Central memory CD8-positive, alpha-beta T cell (primary cell): ENCODE measurements around the gene PLXNA4.

ENCODE experiments used
- ATAC-seq: fragments of 150-1000 bp; cut with Tn5 transposase; replicated peaks from 2 replicates; pipeline ENCODE4 v1.10.0; 2022; ENCODE audit warnings: mild to moderate bottlenecking, moderate FRiP score, moderate number of reproducible peaks; ENCODE audit not compliant: poor library complexity, severe bottlenecking; ENCODE audit errors: extremely low read depth
- DNase-seq, 2 donors: peaks; one replicate each; pipeline ENCODE4 v3.0.0; 2021; ENCODE audit warnings: low spot score in 2 of 2
- H3K27ac Mint-ChIP-seq: one replicate; pipeline ENCODE4 v1.8.0; 2022; ENCODE audit warnings: low read depth, mild to moderate bottlenecking, moderate library complexity, mixed read lengths
- H3K27me3 Mint-ChIP-seq: one replicate; pipeline ENCODE4 v1.8.0; 2022; ENCODE audit warnings: mixed read lengths
- H3K36me3 Mint-ChIP-seq: one replicate; pipeline ENCODE4 v1.8.0; 2022; ENCODE audit warnings: mild to moderate bottlenecking, moderate library complexity, mixed read lengths; ENCODE audit not compliant: insufficient read depth
- H3K4me1 Mint-ChIP-seq: one replicate; pipeline ENCODE4 v1.8.0; 2022; ENCODE audit warnings: mixed read lengths
- H3K4me3 Mint-ChIP-seq: one replicate; pipeline ENCODE4 v1.8.0; 2022; ENCODE audit warnings: mild to moderate bottlenecking, moderate library complexity, mixed read lengths
- H3K9me3 Mint-ChIP-seq: one replicate; pipeline ENCODE4 v1.8.0; 2022; ENCODE audit warnings: mixed read lengths

Gene PLXNA4

GRCh38 chr7:132105096-132105495 lies 471.2 kb downstream of the PLXNA4 start:
- H3K27ac Mint-ChIP-seq, result no peak overlapping the region

DNA sequence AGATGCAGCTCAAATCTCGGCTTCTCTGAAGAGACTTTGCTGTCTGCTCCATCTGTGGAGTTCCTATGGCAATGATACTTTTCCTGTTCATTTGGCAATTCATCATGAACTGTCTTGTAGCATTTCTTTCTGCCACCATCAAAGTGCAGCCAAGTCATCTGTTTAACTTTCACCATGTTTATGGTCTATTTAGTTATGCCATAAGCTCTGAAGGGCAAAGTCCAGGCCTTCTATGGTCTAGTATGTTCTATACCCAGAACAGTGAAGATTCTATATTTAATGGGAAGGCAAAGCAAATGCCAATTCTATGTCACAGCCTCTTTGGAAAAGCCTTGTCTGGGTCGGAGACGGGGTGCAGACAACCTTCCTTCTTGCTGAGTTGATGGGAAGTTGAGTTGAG lies 472.6 kb downstream of the PLXNA4 start:
- Mint-ChIP-seq H3K4me1 (no peaks in the 10 kb centered on the region), H3K4me3 (no peak overlapping the region), H3K36me3 (no peaks in the 10 kb centered on the region), H3K27me3 (peaks cover 57% of the 10 kb centered on the region), H3K27ac (no peak overlapping the region), H3K9me3 (no peaks in the 10 kb centered on the region)
- ATAC-seq (no peak), DNase-seq (no peak)

More at GRCh38 chr7:132105096-132105495, 471.2 kb downstream of the PLXNA4 start:
- H3K27me3 Mint-ChIP-seq, result peaks cover 57% of the 10 kb centered on the region
- H3K4me1 Mint-ChIP-seq, result no peaks in the 10 kb centered on the region
- no peak for ATAC-seq
- no peaks in the 10 kb centered on the region for H3K9me3 Mint-ChIP-seq
- DNase-seq, result no peak
- H3K36me3 Mint-ChIP-seq, result no peaks in the 10 kb centered on the region
- H3K4me3 Mint-ChIP-seq, result no peak overlapping the region

DNA sequence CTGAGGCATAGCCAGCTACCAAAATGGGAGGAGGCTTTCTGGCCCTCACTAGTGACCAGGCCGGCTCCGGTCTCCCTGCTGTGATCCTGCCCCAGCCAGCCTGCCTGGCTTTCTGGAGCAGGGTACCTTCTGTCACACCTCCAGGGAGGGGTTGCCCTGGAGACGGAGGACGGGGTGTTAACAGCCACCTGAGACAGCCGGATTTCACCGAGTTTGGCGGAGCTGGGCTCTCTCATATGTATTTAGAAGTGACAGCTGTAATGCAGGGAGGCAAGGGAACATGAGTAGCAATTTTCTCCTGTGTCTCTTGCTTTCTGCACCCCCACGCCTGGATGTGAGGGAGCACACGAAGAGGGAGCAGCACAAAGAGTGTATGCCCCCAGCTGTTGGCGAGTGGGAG lies 473.3 kb downstream of the PLXNA4 start:
- Mint-ChIP-seq H3K36me3 (no peaks in the 10 kb centered on the region), H3K27ac (no peak overlapping the region), H3K27me3 (peaks cover 58% of the 10 kb centered on the region), H3K4me1 (no peaks in the 10 kb centered on the region), H3K4me3 (no peak overlapping the region), H3K9me3 (no peaks in the 10 kb centered on the region)
- ATAC-seq, result no peak
- no peak for DNase-seq

- Mint-ChIP-seq H3K4me1 (no peaks in the 10 kb centered on the region), H3K36me3 (no peaks in the 10 kb centered on the region), H3K9me3 (no peaks in the 10 kb centered on the region), H3K27me3 (peaks cover 63% of the 10 kb centered on the region), H3K4me3 (no peak overlapping the region), H3K27ac (no peak overlapping the region)
- DNase-seq (no peak), ATAC-seq (no peak)
Observed at GRCh38 chr7:132102391-132102790, 473.9 kb downstream of the PLXNA4 start.

DNA sequence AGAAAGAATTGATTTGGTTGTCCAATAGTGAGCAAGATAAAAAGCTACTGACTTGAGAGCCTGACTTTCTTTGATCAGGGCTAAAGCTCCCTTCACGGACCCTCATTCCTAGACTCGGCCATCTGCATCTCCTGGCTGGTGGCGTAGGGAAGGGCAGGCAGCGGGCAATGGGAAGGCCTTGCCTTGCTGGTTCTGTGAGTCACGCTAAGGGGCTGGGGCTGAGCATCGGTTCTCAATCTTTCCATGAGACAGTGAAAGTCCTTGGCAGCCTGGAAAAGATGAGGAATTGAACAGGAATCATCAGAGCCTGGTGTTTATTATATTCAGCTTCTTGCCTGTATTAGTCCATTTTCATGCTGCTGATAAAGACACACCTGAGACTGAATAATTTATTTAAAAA lies 475.3 kb downstream of the PLXNA4 start:
- Mint-ChIP-seq H3K27me3 (peaks cover 62% of the 10 kb centered on the region), H3K36me3 (no peaks in the 10 kb centered on the region), H3K4me1 (no peaks in the 10 kb centered on the region), H3K4me3 (no peak overlapping the region), H3K27ac (no peak overlapping the region), H3K9me3 (no peaks in the 10 kb centered on the region)
- ATAC-seq (no peak), DNase-seq (no peak)

- ATAC-seq (no peak), DNase-seq (no peak)
- no peak overlapping the region for H3K27ac Mint-ChIP-seq
- no peaks in the 10 kb centered on the region for H3K9me3 Mint-ChIP-seq
- H3K36me3 Mint-ChIP-seq, result no peaks in the 10 kb centered on the region
- no peaks in the 10 kb centered on the region for H3K4me1 Mint-ChIP-seq
- H3K4me3 Mint-ChIP-seq, result no peak overlapping the region
- peaks cover 64% of the 10 kb centered on the region for H3K27me3 Mint-ChIP-seq
Observed at GRCh38 chr7:132100483-132100882, 475.8 kb downstream of the PLXNA4 start.

GRCh38 chr7:132099163-132099562 lies 477.1 kb downstream of the PLXNA4 start:
- Mint-ChIP-seq H3K27me3 (peaks cover 64% of the 10 kb centered on the region), H3K27ac (no peak overlapping the region), H3K4me1 (no peaks in the 10 kb centered on the region), H3K9me3 (no peaks in the 10 kb centered on the region), H3K4me3 (no peak overlapping the region), H3K36me3 (no peaks in the 10 kb centered on the region)
- ATAC-seq (no peak), DNase-seq (no peak)

- H3K4me1 Mint-ChIP-seq, result no peaks in the 10 kb centered on the region
- H3K9me3 Mint-ChIP-seq, result no peaks in the 10 kb centered on the region
- H3K36me3 Mint-ChIP-seq, result no peaks in the 10 kb centered on the region
- no peak for DNase-seq
- H3K27ac Mint-ChIP-seq, result no peak overlapping the region
- peaks cover 57% of the 10 kb centered on the region for H3K27me3 Mint-ChIP-seq
- no peak for ATAC-seq
- no peak overlapping the region for H3K4me3 Mint-ChIP-seq
Observed at GRCh38 chr7:132098327-132098726, 477.9 kb downstream of the PLXNA4 start.

DNA sequence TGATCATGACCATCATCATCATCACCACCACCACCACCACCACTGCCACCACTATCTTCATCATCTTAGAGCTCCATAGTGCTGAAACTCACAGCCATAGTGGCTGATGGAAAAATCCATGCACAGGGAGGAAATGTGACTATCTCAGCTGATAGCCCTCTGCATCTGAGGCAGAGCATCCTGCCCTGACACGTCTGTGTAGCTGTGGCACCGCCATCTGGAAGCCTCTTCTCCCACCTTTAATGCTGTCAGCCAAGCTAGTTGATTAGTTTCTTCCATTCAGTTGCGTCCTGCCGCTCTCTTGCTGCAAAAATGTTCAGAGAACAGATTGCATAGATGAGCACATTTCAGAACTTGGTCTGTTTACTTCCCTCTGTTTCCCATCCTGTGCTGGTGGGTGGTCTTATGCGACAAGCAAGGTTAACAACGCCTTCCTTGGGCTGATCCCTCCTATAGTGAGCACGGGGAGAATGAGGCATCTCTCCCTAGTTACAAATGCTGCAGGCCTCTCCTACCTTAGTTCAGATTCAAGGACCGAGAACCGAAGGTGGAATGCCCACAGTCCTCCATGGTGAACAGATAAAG lies 478.6 kb downstream of the PLXNA4 start:
- H3K27me3 Mint-ChIP-seq, result peaks cover 56% of the 10 kb centered on the region
- ATAC-seq (no peak), DNase-seq (no peak)
- H3K9me3 Mint-ChIP-seq, result no peaks in the 10 kb centered on the region
- no peaks in the 10 kb centered on the region for H3K36me3 Mint-ChIP-seq
- no peak overlapping the region for H3K27ac Mint-ChIP-seq
- H3K4me1 Mint-ChIP-seq, result no peaks in the 10 kb centered on the region
- no peak overlapping the region for H3K4me3 Mint-ChIP-seq

GRCh38 chr7:132095111-132095765 lies 481.0 kb downstream of the PLXNA4 start:
- Mint-ChIP-seq H3K36me3 (no peaks in the 10 kb centered on the region), H3K9me3 (no peaks in the 10 kb centered on the region), H3K27ac (no peak overlapping the region), H3K27me3 (peaks cover 50% of the 10 kb centered on the region), H3K4me3 (no peak overlapping the region), H3K4me1 (no peaks in the 10 kb centered on the region)
- DNase-seq (no peak), ATAC-seq (no peak)

DNA sequence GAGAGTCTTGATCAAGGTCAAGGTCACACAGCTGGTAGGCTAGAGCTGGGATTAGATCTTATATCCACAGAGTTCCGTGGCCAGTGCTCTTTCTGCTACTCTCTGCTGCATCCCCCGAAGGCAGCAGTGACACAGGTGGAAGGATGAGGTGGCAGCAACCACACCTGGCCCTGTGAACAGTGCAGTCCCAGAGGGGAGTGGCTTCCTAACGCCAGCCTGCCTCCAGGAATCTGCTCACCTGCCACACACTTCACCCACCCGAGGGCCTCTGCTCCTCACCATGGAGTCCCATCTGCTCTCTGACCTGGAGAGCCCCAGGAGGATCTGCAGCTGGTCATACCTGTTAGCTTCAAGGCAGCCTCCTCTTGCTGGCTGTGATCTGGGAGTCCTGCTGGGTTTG lies 484.2 kb downstream of the PLXNA4 start:
- Mint-ChIP-seq H3K36me3 (no peaks in the 10 kb centered on the region), H3K27ac (no peak overlapping the region), H3K4me3 (no peak overlapping the region), H3K9me3 (no peaks in the 10 kb centered on the region), H3K4me1 (no peaks in the 10 kb centered on the region), H3K27me3 (peaks cover 45% of the 10 kb centered on the region)
- ATAC-seq (no peak), DNase-seq (no peak)

- H3K27me3 Mint-ChIP-seq, result peaks cover 41% of the 10 kb centered on the region
- H3K27ac Mint-ChIP-seq, result no peak overlapping the region
- H3K4me1 Mint-ChIP-seq, result no peaks in the 10 kb centered on the region
- H3K9me3 Mint-ChIP-seq, result no peaks in the 10 kb centered on the region
- ATAC-seq (no peak), DNase-seq (no peak)
- H3K4me3 Mint-ChIP-seq, result no peak overlapping the region
- H3K36me3 Mint-ChIP-seq, result no peaks in the 10 kb centered on the region
Observed at GRCh38 chr7:132091706-132092105, 484.6 kb downstream of the PLXNA4 start.

DNA sequence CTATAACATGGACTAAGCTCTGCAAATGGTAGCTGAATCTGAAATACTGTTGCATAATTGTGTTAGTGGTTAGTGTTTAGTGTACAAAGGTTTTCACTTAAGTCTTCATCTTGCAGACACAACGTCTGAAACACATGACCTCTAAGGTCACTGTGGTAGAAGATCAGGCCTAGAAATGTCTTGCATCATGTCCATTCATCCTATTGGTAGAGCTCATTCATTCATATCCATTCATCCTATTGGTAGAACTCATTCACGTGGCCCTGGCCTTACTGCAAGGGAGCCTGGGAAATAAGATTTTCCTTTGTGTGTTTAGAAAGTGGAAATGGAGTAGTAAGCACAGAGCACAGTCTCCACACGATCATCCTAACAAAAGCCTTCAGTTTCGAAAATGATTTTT lies 485.8 kb downstream of the PLXNA4 start:
- Mint-ChIP-seq H3K4me1 (no peaks in the 10 kb centered on the region), H3K27me3 (peaks cover 37% of the 10 kb centered on the region), H3K4me3 (no peak overlapping the region), H3K9me3 (no peaks in the 10 kb centered on the region), H3K27ac (no peak overlapping the region), H3K36me3 (no peaks in the 10 kb centered on the region)
- ATAC-seq, result no peak
- no peak for DNase-seq
